Thoracic aorta (tissue), 2 donors: ENCODE results near the gene SIRT5. TPM values are rescaled to one million over a fixed set of nuclear protein-coding genes. Genes with fewer than 3 reads are reported as not detected.

ENCODE experiments used
- ATAC-seq: fragments of 150-250 bp; one replicate; pipeline ENCODE4 v1.8.0; 2017; ENCODE audit warnings: low read depth; ENCODE audit not compliant: insufficient number of reproducible peaks, low FRiP score
- DNase-seq: peaks from one replicate; pipeline ENCODE4 v3.0.0-alpha.2; 2020; ENCODE audit warnings: low spot score
- H3K27ac ChIP-seq, 2 donors: fragments of 200-600 bp; sonication (generic); 1 replicate in 1 of 2; 2 replicates in 1 of 2; pipeline ENCODE4 v1.5.1; 2016; ENCODE audit warnings: mild to moderate bottlenecking in 2 of 2, moderate library complexity in 2 of 2
- H3K27me3 ChIP-seq: fragments of 200-600 bp; sonication (generic); replicated peaks from 2 replicates; pipeline ENCODE4 v1.6.0; 2016; ENCODE audit warnings: mild to moderate bottlenecking; ENCODE audit not compliant: insufficient read depth
- H3K36me3 ChIP-seq: fragments of 200-600 bp; sonication (generic); one replicate; pipeline ENCODE4 v1.5.1; 2016
- H3K4me1 ChIP-seq, 2 donors: fragments of 200-600 bp; sonication (generic); 1 replicate in 1 of 2; 2 replicates in 1 of 2; pipeline versions ENCODE4 v1.5.1 to v1.6.0; 2016; ENCODE audit warnings: low read depth in 2 of 2, mild to moderate bottlenecking in 1 of 2; ENCODE audit not compliant: control insufficient read depth in 1 of 2
- H3K4me3 ChIP-seq: fragments of 200-600 bp; sonication (generic); 2 replicates; pipeline ENCODE4 v1.5.1; 2016; ENCODE audit warnings: mild to moderate bottlenecking
- H3K9me3 ChIP-seq: fragments of 200-600 bp; sonication (generic); 2 replicates; pipeline ENCODE4 v1.5.1; 2016
- total RNA-seq, 2 donors: library from RNA; depleted of rRNA; stranded (reverse); fragments of >200 nt; gene quantifications; one replicate each; pipeline versions ENCODE4 v1.1.0 to v1.2.3, GENCODE V29; 2016
- TF ChIP-seq, protein P1 (sequence below): fragments of 200-600 bp; sonication (generic); IDR thresholded peaks from one replicate; pipeline ENCODE4 v1.5.1; 2019; ENCODE audit warnings: antibody characterized with exemption

The SIRT5 gene
- total RNA-seq, 2 donors from 2014 or later: 5.7 to 10.0 TPM

GRCh38 chr6:13573669-13574110 is 711 bp upstream of the SIRT5 start:
- Histone ChIP-seq H3K4me3 (peak overlapping the region; percentile 100), H3K36me3 (no peaks in the 10 kb centered on the region), H3K4me1 (peaks cover 0 to 7% of the 10 kb centered on the region in 2 donors), H3K9me3 (no peaks in the 10 kb centered on the region), H3K27ac (peak overlapping the region; percentile 92 to 95), H3K27me3 (no peaks in the 10 kb centered on the region)
- no peak for ATAC-seq
- TF ChIP-seq, protein P1, sequence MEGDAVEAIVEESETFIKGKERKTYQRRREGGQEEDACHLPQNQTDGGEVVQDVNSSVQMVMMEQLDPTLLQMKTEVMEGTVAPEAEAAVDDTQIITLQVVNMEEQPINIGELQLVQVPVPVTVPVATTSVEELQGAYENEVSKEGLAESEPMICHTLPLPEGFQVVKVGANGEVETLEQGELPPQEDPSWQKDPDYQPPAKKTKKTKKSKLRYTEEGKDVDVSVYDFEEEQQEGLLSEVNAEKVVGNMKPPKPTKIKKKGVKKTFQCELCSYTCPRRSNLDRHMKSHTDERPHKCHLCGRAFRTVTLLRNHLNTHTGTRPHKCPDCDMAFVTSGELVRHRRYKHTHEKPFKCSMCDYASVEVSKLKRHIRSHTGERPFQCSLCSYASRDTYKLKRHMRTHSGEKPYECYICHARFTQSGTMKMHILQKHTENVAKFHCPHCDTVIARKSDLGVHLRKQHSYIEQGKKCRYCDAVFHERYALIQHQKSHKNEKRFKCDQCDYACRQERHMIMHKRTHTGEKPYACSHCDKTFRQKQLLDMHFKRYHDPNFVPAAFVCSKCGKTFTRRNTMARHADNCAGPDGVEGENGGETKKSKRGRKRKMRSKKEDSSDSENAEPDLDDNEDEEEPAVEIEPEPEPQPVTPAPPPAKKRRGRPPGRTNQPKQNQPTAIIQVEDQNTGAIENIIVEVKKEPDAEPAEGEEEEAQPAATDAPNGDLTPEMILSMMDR: no peak
- DNase-seq: no peak

GRCh38 chr6:13574149-13574570 is 241 bp upstream of the SIRT5 start:
- Histone ChIP-seq H3K4me3 (peak overlapping the region; percentile 100), H3K36me3 (no peaks in the 10 kb centered on the region), H3K27me3 (no peaks in the 10 kb centered on the region), H3K27ac (peak overlapping the region; percentile 92 to 95), H3K9me3 (no peaks in the 10 kb centered on the region), H3K4me1 (peaks cover 0 to 7% of the 10 kb centered on the region in 2 donors)
- ATAC-seq: peak; percentile 88
- peak; percentile 64 for DNase-seq
- TF ChIP-seq, protein P1: peak; percentile 53

- no peak for ATAC-seq
- H3K4me3 ChIP-seq: peak overlapping the region; percentile 100
- TF ChIP-seq, protein P1: peak; percentile 77
- no peaks in the 10 kb centered on the region for H3K27me3 ChIP-seq
- no peaks in the 10 kb centered on the region for H3K9me3 ChIP-seq
- peaks cover 2% of the 10 kb centered on the region for H3K36me3 ChIP-seq
- no peak for DNase-seq
- peak overlapping the region; percentile 92 to 95 for H3K27ac ChIP-seq
- peaks cover 0 to 7% of the 10 kb centered on the region in 2 donors for H3K4me1 ChIP-seq
Observed at GRCh38 chr6:13575377-13575775, 975 bp downstream of the SIRT5 start.

GRCh38 chr6:13576017-13576416 is 1.6 kb downstream of the SIRT5 start:
- TF ChIP-seq, protein P1: no peak
- no peak for DNase-seq
- Histone ChIP-seq H3K4me3 (no peak overlapping the region), H3K36me3 (peaks cover 2% of the 10 kb centered on the region), H3K27ac (no peak overlapping the region), H3K27me3 (no peaks in the 10 kb centered on the region), H3K4me1 (peaks cover 0 to 7% of the 10 kb centered on the region in 2 donors), H3K9me3 (no peaks in the 10 kb centered on the region)
- no peak for ATAC-seq

- H3K4me3 ChIP-seq: no peak overlapping the region
- ATAC-seq (no peak), DNase-seq (no peak)
- TF ChIP-seq, protein P1: no peak
- peaks cover 2% of the 10 kb centered on the region for H3K36me3 ChIP-seq
- no peaks in the 10 kb centered on the region for H3K27me3 ChIP-seq
- H3K9me3 ChIP-seq: no peaks in the 10 kb centered on the region
- H3K27ac ChIP-seq: no peak overlapping the region
- H3K4me1 ChIP-seq: peaks cover 0 to 7% of the 10 kb centered on the region in 2 donors
Observed at GRCh38 chr6:13577926-13578325, 3.5 kb downstream of the SIRT5 start.
